H1 (cell line): ENCODE results near the gene SRPRB. TPM values are rescaled to one million over a fixed set of nuclear protein-coding genes. Genes with fewer than 3 reads are reported as not detected.

Experiments used
- CTCF ChIA-PET: fragments of 300-600 bp; sonication (Branson Sonifier 250); formaldehyde crosslinking; loops from one replicate; lab custom pipeline; 2021; ENCODE audit not compliant: partially characterized antibody; lab: Charles Lee
- POLR2A ChIA-PET: fragments of 300-600 bp; sonication (Branson Sonifier 250); formaldehyde crosslinking; loops from one replicate; lab custom pipeline; 2021; ENCODE audit warnings: inconsistent platforms; ENCODE audit not compliant: partially characterized antibody; lab: Charles Lee
- DNase-seq, 2 experiments: peaks; one replicate each; pipeline versions ENCODE4 v3.0.0 to v3.0.0-alpha.2; 2010 to 2022; ENCODE audit warnings: low spot score in 2 of 2, low read depth in 1 of 2, mixed read lengths in 1 of 2
- FAIRE-seq: peaks from 2 replicates; lab custom pipeline; 2011; peaks lifted over from hg19 to GRCh38; lab: Jason Lieb, UNC
- H2AFZ ChIP-seq: 2 replicates; pipeline ENCODE4 v1.8.1; 2012; ENCODE audit warnings: low read length, inconsistent platforms
- H2AK5ac ChIP-seq: 2 replicates; pipeline ENCODE4 v1.6.1; 2013; ENCODE audit warnings: low read depth, low read length
- H2BK120ac ChIP-seq: replicated peaks from 2 replicates; pipeline ENCODE3; 2013; ENCODE audit warnings: low read depth, low read length, inconsistent platforms
- H2BK12ac ChIP-seq: 2 replicates; pipeline ENCODE4 v1.6.1; 2013; ENCODE audit warnings: low read depth, low read length
- H2BK15ac ChIP-seq: 2 replicates; pipeline ENCODE4 v1.6.1; 2013; ENCODE audit warnings: low read length
- H2BK20ac ChIP-seq: 2 replicates; pipeline ENCODE4 v1.6.1; 2013; ENCODE audit warnings: low read length
- H2BK5ac ChIP-seq: 2 replicates; pipeline ENCODE4 v1.6.1; 2013; ENCODE audit warnings: low read depth, low read length
- H3K14ac ChIP-seq: 2 replicates; pipeline ENCODE4 v1.6.1; 2013; ENCODE audit warnings: inconsistent platforms; ENCODE audit not compliant: insufficient read length
- H3K18ac ChIP-seq: 2 replicates; pipeline ENCODE4 v1.6.1; 2013; ENCODE audit warnings: low read length; ENCODE audit errors: extremely low read depth
- H3K23ac ChIP-seq: 2 replicates; pipeline ENCODE4 v1.6.1; 2013; ENCODE audit warnings: inconsistent platforms; ENCODE audit not compliant: insufficient read length
- H3K23me2 ChIP-seq: 2 replicates; pipeline ENCODE4 v1.6.1; 2013; ENCODE audit warnings: low read depth, low read length
- H3K27ac ChIP-seq: 2 replicates; pipeline ENCODE4 v1.6.1; 2011; ENCODE audit warnings: low read depth, low read length, inconsistent platforms
- H3K27me3 ChIP-seq, 4 experiments: replicated peaks in 1 of 4; 1 replicate in 1 of 4; 2 replicates in 3 of 4; pipeline versions ENCODE4 v1.6.1 to v1.8.1; 2011 to 2013; ENCODE audit warnings: low read length in 3 of 4, mild to moderate bottlenecking in 3 of 4, inconsistent platforms in 2 of 4, mixed read lengths in 2 of 4, moderate library complexity in 1 of 4; ENCODE audit not compliant: control insufficient read depth in 3 of 4, insufficient read depth in 3 of 4; ENCODE audit errors: extremely low read depth in 1 of 4
- H3K36me3 ChIP-seq, 4 experiments: 2 replicates each; pipeline versions ENCODE4 v1.6.1 to v1.8.1; 2011 to 2013; ENCODE audit warnings: mild to moderate bottlenecking in 4 of 4, low read length in 3 of 4, moderate library complexity in 2 of 4, control low read depth in 1 of 4, inconsistent platforms in 1 of 4; ENCODE audit not compliant: insufficient read depth in 4 of 4, control insufficient read depth in 2 of 4
- H3K4ac ChIP-seq: replicated peaks from 2 replicates; pipeline ENCODE3; 2013; ENCODE audit warnings: low read length, low read depth, mixed read lengths, inconsistent platforms; ENCODE audit not compliant: insufficient read length
- H3K4me1 ChIP-seq, 4 experiments: replicated peaks in 1 of 4; 1 replicate in 1 of 4; 2 replicates in 3 of 4; pipeline versions ENCODE4 v1.6.1 to v1.8.1; 2011 to 2013; ENCODE audit warnings: low read length in 3 of 4, inconsistent platforms in 2 of 4, mixed read lengths in 1 of 4; ENCODE audit not compliant: insufficient read depth in 4 of 4, control insufficient read depth in 3 of 4
- H3K4me2 ChIP-seq, 2 experiments: 2 replicates each; pipeline versions ENCODE4 v1.6.1 to v1.8.1; 2011 to 2013; ENCODE audit warnings: low read depth in 2 of 2, low read length in 2 of 2, control low read depth in 1 of 2, inconsistent platforms in 1 of 2, mild to moderate bottlenecking in 1 of 2; ENCODE audit not compliant: insufficient read depth in 1 of 2
- H3K4me3 ChIP-seq, 4 experiments: fragments of 200-600, 300-600 bp in 1 of 4; sonication (generic), shearing (Covaris generic), sonication (Bioruptor Twin) in 1 of 4; 2 replicates each; pipeline versions ENCODE4 v1.5.1 to v1.8.1; 2011 to 2016; ENCODE audit warnings: low read length in 4 of 4, low read depth in 3 of 4, control low read depth in 2 of 4, inconsistent platforms in 2 of 4, mild to moderate bottlenecking in 2 of 4, mixed read lengths in 1 of 4, moderate library complexity in 1 of 4; ENCODE audit not compliant: insufficient read depth in 2 of 4; ENCODE audit errors: extremely low read depth in 1 of 4
- H3K56ac ChIP-seq: replicated peaks from 2 replicates; pipeline ENCODE3; 2013; ENCODE audit warnings: low read depth, mild to moderate bottlenecking, mixed read lengths, low read length, inconsistent platforms; ENCODE audit not compliant: insufficient read length
- H3K79me1 ChIP-seq: 2 replicates; pipeline ENCODE4 v1.6.1; 2013; ENCODE audit warnings: low read depth, low read length, control low read depth
- H3K79me2 ChIP-seq, 2 experiments: 2 replicates each; pipeline versions ENCODE4 v1.6.1 to v1.8.1; 2012 to 2013; ENCODE audit warnings: low read length in 2 of 2, mild to moderate bottlenecking in 2 of 2, inconsistent platforms in 1 of 2; ENCODE audit not compliant: insufficient read depth in 2 of 2, control insufficient read depth in 1 of 2
- H3K9ac ChIP-seq, 4 experiments: replicated peaks in 1 of 4; 1 replicate in 1 of 4; 2 replicates in 3 of 4; pipeline versions ENCODE4 v1.6.1 to v1.8.1; 2011 to 2013; ENCODE audit warnings: low read depth in 3 of 4, low read length in 3 of 4, control low read depth in 2 of 4, mild to moderate bottlenecking in 2 of 4, moderate library complexity in 2 of 4, inconsistent platforms in 1 of 4; ENCODE audit errors: extremely low read depth in 1 of 4
- H3K9me3 ChIP-seq, 2 experiments: 2 replicates each; pipeline versions ENCODE4 v1.6.1 to v1.8.1; 2012 to 2013; ENCODE audit warnings: mild to moderate bottlenecking in 2 of 2, moderate library complexity in 2 of 2, control low read depth in 1 of 2, inconsistent platforms in 1 of 2, low read depth in 1 of 2, low read length in 1 of 2, mixed read lengths in 1 of 2; ENCODE audit not compliant: insufficient read depth in 2 of 2
- H4K20me1 ChIP-seq, 2 experiments: replicated peaks in 1 of 2; 2 replicates each; pipeline versions ENCODE3 to v1.8.1; 2011 to 2013; ENCODE audit warnings: inconsistent platforms in 2 of 2, low read length in 2 of 2, mild to moderate bottlenecking in 1 of 2; ENCODE audit not compliant: insufficient read depth in 2 of 2, control insufficient read depth in 1 of 2
- H4K5ac ChIP-seq: 2 replicates; pipeline ENCODE4 v1.6.1; 2013; ENCODE audit warnings: low read length, low read depth, mixed read lengths, inconsistent platforms; ENCODE audit not compliant: insufficient read length
- H4K8ac ChIP-seq: 2 replicates; pipeline ENCODE4 v1.8.0; 2013; ENCODE audit warnings: mild to moderate bottlenecking, moderate library complexity, low read length, inconsistent platforms; ENCODE audit not compliant: insufficient read depth; ENCODE audit errors: extremely low read depth
- H4K91ac ChIP-seq: replicated peaks from 2 replicates; pipeline ENCODE3; 2013; ENCODE audit warnings: low read length, mixed read lengths, inconsistent platforms; ENCODE audit not compliant: insufficient read length
- BRCA1 ChIP-seq: IDR thresholded peaks from 2 replicates; pipeline ENCODE4 v1.6.1; 2012; ENCODE audit warnings: low read depth, low read length, improper control_type of control experiment
- GTF2F1 ChIP-seq: IDR thresholded peaks from 2 replicates; pipeline ENCODE4 v1.6.1; 2012; ENCODE audit warnings: low read depth, low read length, improper control_type of control experiment, borderline replicate concordance
- HDAC6 ChIP-seq: IDR thresholded peaks from one replicate; pipeline ENCODE4 v1.7.1; 2012; ENCODE audit warnings: low read depth, mild to moderate bottlenecking, inconsistent platforms, low read length, moderate library complexity
- POU5F1 ChIP-seq: IDR thresholded peaks from 2 replicates; pipeline ENCODE4 v1.6.1; 2011; ENCODE audit warnings: low read depth, mild to moderate bottlenecking, low read length, moderate library complexity
- RFX5 ChIP-seq: IDR thresholded peaks from 2 replicates; pipeline ENCODE4 v1.6.1; 2011; ENCODE audit warnings: low read depth, low read length, improper control_type of control experiment, borderline replicate concordance
- SIRT6 ChIP-seq: IDR thresholded peaks from one replicate; pipeline ENCODE4 v1.7.1; 2012; ENCODE audit warnings: low read length, inconsistent platforms
- WGBS, 2 experiments: shearing (Covaris generic) in 1 of 2; methylation state at CpG; one replicate each; pipeline versions ENCODE4 v1.1.6 to v1.1.7; 2013 to 2015; ENCODE audit warnings: low lambda C conversion rate in 2 of 2, mixed read lengths in 2 of 2, inconsistent platforms in 1 of 2, low coverage in 1 of 2, missing lambda C conversion rate in 1 of 2; ENCODE audit not compliant: insufficient replicate concordance in 2 of 2, insufficient coverage in 1 of 2, insufficient read length in 1 of 2; ENCODE audit errors: extremely low coverage in 1 of 2, missing lambda C conversion rate in 1 of 2; 5-methylcytosine and 5-hydroxymethylcytosine counted together
- polyA plus RNA-seq, 7 experiments: library from polyadenylated mRNA; depleted of rRNA in 3 of 7; stranded (reverse) in 5 of 7; unstranded in 2 of 7; fragments of >200 nt in 5 of 7; fragments of 200-250 nt in 2 of 7; gene quantifications; 1 replicate in 5 of 7; 2 replicates in 1 of 7; 4 replicates in 1 of 7; pipeline versions ENCODE4 v1.2.1 to v1.2.3, GENCODE V29; 2011 to 2013; ENCODE audit warnings: missing spikeins in 2 of 7, mixed read lengths in 2 of 7
- total RNA-seq: library from RNA; stranded (reverse); fragmentation: NEBNext Ultra II Directional; extraction: Animal tissue kit (Norgen Biotek cat#: 25700); gene quantifications from 2 replicates; pipeline ENCODE4 v1.2.1, GENCODE V29; 2021

SRPRB gene
- total and polyA plus RNA-seq, 2 of the 8 experiments (the other 6 are each of a cell fraction or from before 2014, with no cell fraction given), result 15.9 to 49.8 TPM

- Histone ChIP-seq H3K9ac (no peak overlapping the region), H3K4me2 (no peak overlapping the region), H3K4ac (no peak overlapping the region), H2BK12ac (no peak overlapping the region), H3K23ac (no peak overlapping the region), H3K9me3 (no peaks in the 10 kb centered on the region), H2BK15ac (no peak overlapping the region), H3K56ac (no peak overlapping the region), H3K4me1 (peaks cover 0 to 8% (median under 1%) of the 10 kb centered on the region in 4 experiments; a peak in 2 of 7 replicates), H2BK5ac (no peak overlapping the region), H3K27ac (no peak overlapping the region), H2BK20ac (no peak overlapping the region), H3K79me2 (no peaks in the 10 kb centered on the region), H2BK120ac (no peak overlapping the region), H3K23me2 (no peaks in the 10 kb centered on the region), H4K20me1 (no peaks in the 10 kb centered on the region), H3K79me1 (no peaks in the 10 kb centered on the region), H4K8ac (no peak overlapping the region), H3K18ac (no peak overlapping the region), H3K4me3 (no peak overlapping the region), H2AFZ (no peak overlapping the region), H3K14ac (no peak overlapping the region), H4K5ac (no peak overlapping the region), H3K36me3 (no peaks in the 10 kb centered on the region), H2AK5ac (no peak overlapping the region), H4K91ac (no peak overlapping the region), H3K27me3 (no peaks in the 10 kb centered on the region; a peak in 1 of 7 replicates)
- POLR2A ChIA-PET, result no interaction called here
- CTCF ChIA-PET, result no interaction called here
- WGBS, 2 experiments, result 89% methylated on average over 2 of the region's 2 CpGs; no CpG with 5 or more reads in 1 of the 2 experiments
- DNase-seq (no peak), FAIRE-seq (no peak)
- TF ChIP-seq GTF2F1 (no peak), RFX5 (no peak), HDAC6 (no peak), SIRT6 (no peak), BRCA1 (no peak), POU5F1 (no peak)
These were observed 45.8 kb upstream of the SRPRB start for GRCh38 chr3:133759740-133760305.
